ENCODE measurements around the gene ACSM6.

Gene ACSM6

GRCh38 chr10:95250856-95251255, 56.8 kb downstream of the ACSM6 start:
- Histone ChIP-seq H3K9ac (ENCODE audit: low read depth in 1 of 2, low read length in 2 of 2) (no peak overlapping the region), H3K27me3 (ENCODE audit: control insufficient read depth in 1 of 2, insufficient read depth in 2 of 2, low read length in 2 of 2) (no peaks in the 10 kb centered on the region), H3K27ac (ENCODE audit: low read depth, low read length) (no peak overlapping the region), H3K4me3 (ENCODE audit: low read depth in 1 of 2, low read length in 2 of 2) (no peak overlapping the region), H3K9me3 (ENCODE audit: control insufficient read depth in 1 of 2, low read length in 2 of 2) (no peaks in the 10 kb centered on the region), H3K36me3 (ENCODE audit: control insufficient read depth in 1 of 2, insufficient read depth in 2 of 2, low read length in 2 of 2) (peaks cover 7 to 26% of the 10 kb centered on the region in 2 donors), H3K4me1 (ENCODE audit: control insufficient read depth in 1 of 2, insufficient read depth in 2 of 2, low read length in 2 of 2) (peaks cover 6 to 27% of the 10 kb centered on the region in 2 donors)

- no peaks in the 10 kb centered on the region for H3K9me3 ChIP-seq (ENCODE audit: control insufficient read depth in 1 of 2, low read length in 2 of 2)
- no peak overlapping the region for H3K27ac ChIP-seq (ENCODE audit: low read depth, low read length)
- H3K4me1 ChIP-seq (ENCODE audit: control insufficient read depth in 1 of 2, insufficient read depth in 2 of 2, low read length in 2 of 2), result peaks cover 6 to 19% of the 10 kb centered on the region in 2 donors
- no peak overlapping the region for H3K9ac ChIP-seq (ENCODE audit: low read depth in 1 of 2, low read length in 2 of 2)
- H3K36me3 ChIP-seq (ENCODE audit: control insufficient read depth in 1 of 2, insufficient read depth in 2 of 2, low read length in 2 of 2), result peaks cover 3 to 36% of the 10 kb centered on the region in 2 donors
- H3K4me3 ChIP-seq (ENCODE audit: low read depth in 1 of 2, low read length in 2 of 2), result no peak overlapping the region
- H3K27me3 ChIP-seq (ENCODE audit: control insufficient read depth in 1 of 2, insufficient read depth in 2 of 2, low read length in 2 of 2), result no peaks in the 10 kb centered on the region
Measured at GRCh38 chr10:95253007-95253406, 59.0 kb downstream of the ACSM6 start.

GRCh38 chr10:95253686-95254085, 59.6 kb downstream of the ACSM6 start:
- H3K27ac ChIP-seq (ENCODE audit: low read depth, low read length), result no peak overlapping the region
- no peak overlapping the region for H3K9ac ChIP-seq (ENCODE audit: low read depth in 1 of 2, low read length in 2 of 2)
- no peaks in the 10 kb centered on the region for H3K9me3 ChIP-seq (ENCODE audit: control insufficient read depth in 1 of 2, low read length in 2 of 2)
- peaks cover 6 to 19% of the 10 kb centered on the region in 2 donors for H3K4me1 ChIP-seq (ENCODE audit: control insufficient read depth in 1 of 2, insufficient read depth in 2 of 2, low read length in 2 of 2)
- H3K4me3 ChIP-seq (ENCODE audit: low read depth in 1 of 2, low read length in 2 of 2), result no peak overlapping the region
- no peaks in the 10 kb centered on the region for H3K27me3 ChIP-seq (ENCODE audit: control insufficient read depth in 1 of 2, insufficient read depth in 2 of 2, low read length in 2 of 2)
- H3K36me3 ChIP-seq (ENCODE audit: control insufficient read depth in 1 of 2, insufficient read depth in 2 of 2, low read length in 2 of 2), result peaks cover 3 to 33% of the 10 kb centered on the region in 2 donors

GRCh38 chr10:95254629-95255028, 60.6 kb downstream of the ACSM6 start:
- no peaks in the 10 kb centered on the region for H3K9me3 ChIP-seq (ENCODE audit: control insufficient read depth in 1 of 2, low read length in 2 of 2)
- no peak overlapping the region for H3K27ac ChIP-seq (ENCODE audit: low read depth, low read length)
- no peak overlapping the region for H3K9ac ChIP-seq (ENCODE audit: low read depth in 1 of 2, low read length in 2 of 2)
- no peak overlapping the region for H3K4me3 ChIP-seq (ENCODE audit: low read depth in 1 of 2, low read length in 2 of 2)
- H3K4me1 ChIP-seq (ENCODE audit: control insufficient read depth in 1 of 2, insufficient read depth in 2 of 2, low read length in 2 of 2), result peaks cover 6 to 11% of the 10 kb centered on the region in 2 donors
- H3K36me3 ChIP-seq (ENCODE audit: control insufficient read depth in 1 of 2, insufficient read depth in 2 of 2, low read length in 2 of 2), result peaks cover 8 to 35% of the 10 kb centered on the region in 2 donors
- H3K27me3 ChIP-seq (ENCODE audit: control insufficient read depth in 1 of 2, insufficient read depth in 2 of 2, low read length in 2 of 2), result no peaks in the 10 kb centered on the region

- no peak overlapping the region for H3K27ac ChIP-seq (ENCODE audit: low read depth, low read length)
- H3K4me3 ChIP-seq (ENCODE audit: low read depth in 1 of 2, low read length in 2 of 2), result no peak overlapping the region
- no peak overlapping the region for H3K9ac ChIP-seq (ENCODE audit: low read depth in 1 of 2, low read length in 2 of 2)
- H3K36me3 ChIP-seq (ENCODE audit: control insufficient read depth in 1 of 2, insufficient read depth in 2 of 2, low read length in 2 of 2), result peaks cover 18 to 46% of the 10 kb centered on the region in 2 donors
- H3K9me3 ChIP-seq (ENCODE audit: control insufficient read depth in 1 of 2, low read length in 2 of 2), result no peaks in the 10 kb centered on the region
- no peaks in the 10 kb centered on the region for H3K27me3 ChIP-seq (ENCODE audit: control insufficient read depth in 1 of 2, insufficient read depth in 2 of 2, low read length in 2 of 2)
- H3K4me1 ChIP-seq (ENCODE audit: control insufficient read depth in 1 of 2, insufficient read depth in 2 of 2, low read length in 2 of 2), result peaks cover 19 to 25% of the 10 kb centered on the region in 2 donors
Measured at GRCh38 chr10:95256268-95256667, 62.2 kb downstream of the ACSM6 start.

- Histone ChIP-seq H3K36me3 (ENCODE audit: control insufficient read depth in 1 of 2, insufficient read depth in 2 of 2, low read length in 2 of 2) (peaks cover 27 to 53% of the 10 kb centered on the region in 2 donors), H3K4me1 (ENCODE audit: control insufficient read depth in 1 of 2, insufficient read depth in 2 of 2, low read length in 2 of 2) (peaks cover 20 to 30% of the 10 kb centered on the region in 2 donors), H3K4me3 (ENCODE audit: low read depth in 1 of 2, low read length in 2 of 2) (no peak overlapping the region), H3K9ac (ENCODE audit: low read depth in 1 of 2, low read length in 2 of 2) (no peak overlapping the region), H3K27ac (ENCODE audit: low read depth, low read length) (no peak overlapping the region), H3K9me3 (ENCODE audit: control insufficient read depth in 1 of 2, low read length in 2 of 2) (no peaks in the 10 kb centered on the region), H3K27me3 (ENCODE audit: control insufficient read depth in 1 of 2, insufficient read depth in 2 of 2, low read length in 2 of 2) (no peaks in the 10 kb centered on the region)
Measured at GRCh38 chr10:95257849-95258248, 63.8 kb downstream of the ACSM6 start.

GRCh38 chr10:95260397-95260881, 66.4 kb downstream of the ACSM6 start:
- Histone ChIP-seq H3K36me3 (ENCODE audit: control insufficient read depth in 1 of 2, insufficient read depth in 2 of 2, low read length in 2 of 2) (peaks cover 36 to 72% of the 10 kb centered on the region in 2 donors), H3K27ac (ENCODE audit: low read depth, low read length) (no peak overlapping the region)

GRCh38 chr10:95260909-95261552, 67.0 kb downstream of the ACSM6 start:
- no peak overlapping the region for H3K4me3 ChIP-seq (ENCODE audit: low read depth in 1 of 2, low read length in 2 of 2)
- H3K36me3 ChIP-seq (ENCODE audit: control insufficient read depth in 1 of 2, insufficient read depth in 2 of 2, low read length in 2 of 2), result peaks cover 36 to 72% of the 10 kb centered on the region in 2 donors
- peak overlapping the region in 1 of 2 donors; percentile 38 for H3K9ac ChIP-seq (ENCODE audit: low read depth in 1 of 2, low read length in 2 of 2)
- H3K27ac ChIP-seq (ENCODE audit: low read depth, low read length), result no peak overlapping the region
- H3K9me3 ChIP-seq (ENCODE audit: control insufficient read depth in 1 of 2, low read length in 2 of 2), result no peaks in the 10 kb centered on the region
- peaks cover 31 to 36% of the 10 kb centered on the region in 2 donors for H3K4me1 ChIP-seq (ENCODE audit: control insufficient read depth in 1 of 2, insufficient read depth in 2 of 2, low read length in 2 of 2)
- no peaks in the 10 kb centered on the region for H3K27me3 ChIP-seq (ENCODE audit: control insufficient read depth in 1 of 2, insufficient read depth in 2 of 2, low read length in 2 of 2)

More at GRCh38 chr10:95260397-95260881, 66.4 kb downstream of the ACSM6 start:
- H3K4me3 ChIP-seq (ENCODE audit: low read depth in 1 of 2, low read length in 2 of 2), result no peak overlapping the region
- H3K9me3 ChIP-seq (ENCODE audit: control insufficient read depth in 1 of 2, low read length in 2 of 2), result no peaks in the 10 kb centered on the region
- H3K9ac ChIP-seq (ENCODE audit: low read depth in 1 of 2, low read length in 2 of 2), result no peak overlapping the region
- H3K4me1 ChIP-seq (ENCODE audit: control insufficient read depth in 1 of 2, insufficient read depth in 2 of 2, low read length in 2 of 2), result peaks cover 28 to 33% of the 10 kb centered on the region in 2 donors
- H3K27me3 ChIP-seq (ENCODE audit: control insufficient read depth in 1 of 2, insufficient read depth in 2 of 2, low read length in 2 of 2), result no peaks in the 10 kb centered on the region

- H3K36me3 ChIP-seq (ENCODE audit: control insufficient read depth in 1 of 2, insufficient read depth in 2 of 2, low read length in 2 of 2), result peaks cover 36 to 65% of the 10 kb centered on the region in 2 donors
- no peaks in the 10 kb centered on the region for H3K27me3 ChIP-seq (ENCODE audit: control insufficient read depth in 1 of 2, insufficient read depth in 2 of 2, low read length in 2 of 2)
- H3K4me3 ChIP-seq (ENCODE audit: low read depth in 1 of 2, low read length in 2 of 2), result no peak overlapping the region
- no peak overlapping the region for H3K27ac ChIP-seq (ENCODE audit: low read depth, low read length)
- no peak overlapping the region for H3K9ac ChIP-seq (ENCODE audit: low read depth in 1 of 2, low read length in 2 of 2)
- peaks cover 37 to 39% of the 10 kb centered on the region in 2 donors for H3K4me1 ChIP-seq (ENCODE audit: control insufficient read depth in 1 of 2, insufficient read depth in 2 of 2, low read length in 2 of 2)
- H3K9me3 ChIP-seq (ENCODE audit: control insufficient read depth in 1 of 2, low read length in 2 of 2), result no peaks in the 10 kb centered on the region
Measured at GRCh38 chr10:95261926-95262325, 67.9 kb downstream of the ACSM6 start.

GRCh38 chr10:95262763-95263518, 68.9 kb downstream of the ACSM6 start:
- Histone ChIP-seq H3K27me3 (ENCODE audit: control insufficient read depth in 1 of 2, insufficient read depth in 2 of 2, low read length in 2 of 2) (no peaks in the 10 kb centered on the region), H3K36me3 (ENCODE audit: control insufficient read depth in 1 of 2, insufficient read depth in 2 of 2, low read length in 2 of 2) (peaks cover 38 to 60% of the 10 kb centered on the region in 2 donors), H3K4me3 (ENCODE audit: low read depth in 1 of 2, low read length in 2 of 2) (no peak overlapping the region), H3K4me1 (ENCODE audit: control insufficient read depth in 1 of 2, insufficient read depth in 2 of 2, low read length in 2 of 2) (peaks cover 41 to 44% of the 10 kb centered on the region in 2 donors), H3K27ac (ENCODE audit: low read depth, low read length) (no peak overlapping the region), H3K9ac (ENCODE audit: low read depth in 1 of 2, low read length in 2 of 2) (no peak overlapping the region), H3K9me3 (ENCODE audit: control insufficient read depth in 1 of 2, low read length in 2 of 2) (no peaks in the 10 kb centered on the region)

Measured in duodenal mucosa (tissue), 2 donors.